Tibial nerve (tissue), 4 donors: ENCODE data around the gene ARPP21. TPM values are rescaled to one million over a fixed set of nuclear protein-coding genes. Genes with fewer than 3 reads are reported as not detected.

Source experiments
- DNase-seq, 2 donors: peaks; one replicate each; pipeline ENCODE4 v3.0.0-alpha.2; 2019; ENCODE audit warnings: low spot score in 2 of 2
- H3K27ac ChIP-seq, 4 donors: fragments of 200-600 bp; sonication (generic) in 3 of 4; one replicate each; pipeline ENCODE4 v1.5.1; 2017 to 2019; ENCODE audit warnings: mild to moderate bottlenecking in 1 of 4
- H3K27me3 ChIP-seq, 2 donors: fragments of 200-600 bp; sonication (generic) in 1 of 2; one replicate each; pipeline versions ENCODE4 v1.5.1 to v1.6.0; 2017 to 2019
- H3K36me3 ChIP-seq, 3 donors: fragments of 200-600 bp; sonication (generic); one replicate each; pipeline ENCODE4 v1.5.1; 2018 to 2019
- H3K4me1 ChIP-seq, 4 donors: fragments of 200-600 bp; sonication (generic) in 3 of 4; one replicate each; pipeline ENCODE4 v1.5.1; 2017 to 2019
- H3K4me3 ChIP-seq, 4 donors: fragments of 200-600 bp; sonication (generic) in 3 of 4; one replicate each; pipeline ENCODE4 v1.5.1; 2017 to 2019; ENCODE audit warnings: mild to moderate bottlenecking in 1 of 4, moderate library complexity in 1 of 4
- H3K9me3 ChIP-seq, 4 donors: fragments of 200-600 bp; sonication (generic) in 3 of 4; one replicate each; pipeline ENCODE4 v1.5.1; 2017 to 2019
- CTCF ChIP-seq, 5 experiments: fragments of 200-600 bp in 3 of 5; fragments of 450-650 bp in 2 of 5; sonication (generic) in 3 of 5; IDR thresholded peaks; one replicate each; pipeline ENCODE4 v1.5.1; 2016 to 2019; ENCODE audit warnings: antibody characterized with exemption in 5 of 5, mild to moderate bottlenecking in 3 of 5, moderate library complexity in 2 of 5
- EP300 ChIP-seq, 2 donors: sonication (generic); formaldehyde crosslinking; IDR thresholded peaks; one replicate each; pipeline ENCODE4 v1.6.1; 2017; ENCODE audit warnings: antibody characterized with exemption in 2 of 2, mild to moderate bottlenecking in 1 of 2
- POLR2A ChIP-seq, 2 donors: fragments of 450-650 bp; IDR thresholded peaks; one replicate each; pipeline ENCODE4 v1.6.1; 2017; ENCODE audit warnings: antibody characterized with exemption in 2 of 2, mild to moderate bottlenecking in 2 of 2, moderate library complexity in 2 of 2
- WGBS, 2 donors: methylation state at CpG; one replicate each; pipeline ENCODE4 v1.1.5; 2018; 5-methylcytosine and 5-hydroxymethylcytosine counted together
- total RNA-seq, 4 donors: library from RNA; depleted of rRNA; stranded (reverse); fragments of >200 nt; gene quantifications; one replicate each; pipeline ENCODE4 v1.1.0, GENCODE V29; 2016

Gene ARPP21
- total RNA-seq, 4 donors from 2014 or later, result not detected

GRCh38 chr3:35653347-35653746, 14.0 kb downstream of the ARPP21 start:
- WGBS, 2 donors, result 91 to 94% methylated on average over 7 of the region's 7 CpGs
- H3K27ac ChIP-seq, result no peak overlapping the region
- H3K36me3 ChIP-seq, result no peaks in the 10 kb centered on the region
- no peak for TF ChIP-seq POLR2A (IDR thresholded peaks at IDR 0.05)
- no peak for TF ChIP-seq CTCF (IDR thresholded peaks at IDR 0.05)
- no peak for TF ChIP-seq EP300 (IDR thresholded peaks at IDR 0.05)
- H3K27me3 ChIP-seq, result no peaks in the 10 kb centered on the region
- H3K4me1 ChIP-seq, result no peaks in the 10 kb centered on the region
- no peak overlapping the region for H3K4me3 ChIP-seq
- no peak for DNase-seq
- no peaks in the 10 kb centered on the region for H3K9me3 ChIP-seq

GRCh38 chr3:35654476-35654875, 15.2 kb downstream of the ARPP21 start:
- H3K27me3 ChIP-seq, result no peaks in the 10 kb centered on the region
- H3K9me3 ChIP-seq, result no peaks in the 10 kb centered on the region
- H3K27ac ChIP-seq, result no peak overlapping the region
- TF ChIP-seq CTCF (IDR thresholded peaks at IDR 0.05) (no peak), EP300 (IDR thresholded peaks at IDR 0.05) (no peak)
- 64 to 67% methylated on average over 5 of the region's 5 CpGs for WGBS, 2 donors
- DNase-seq, result no peak
- no peak overlapping the region for H3K4me3 ChIP-seq
- no peaks in the 10 kb centered on the region for H3K36me3 ChIP-seq
- no peaks in the 10 kb centered on the region for H3K4me1 ChIP-seq

- H3K36me3 ChIP-seq, result no peaks in the 10 kb centered on the region
- no peaks in the 10 kb centered on the region for H3K27me3 ChIP-seq
- H3K4me3 ChIP-seq, result no peak overlapping the region
- H3K27ac ChIP-seq, result no peak overlapping the region
- TF ChIP-seq CTCF (IDR thresholded peaks at IDR 0.05) (no peak), EP300 (IDR thresholded peaks at IDR 0.05) (no peak), POLR2A (IDR thresholded peaks at IDR 0.05) (no peak)
- H3K9me3 ChIP-seq, result no peaks in the 10 kb centered on the region
- H3K4me1 ChIP-seq, result no peaks in the 10 kb centered on the region
- WGBS, 2 donors, result 83 to 85% methylated on average over 1 of the region's 1 CpG
- no peak for DNase-seq
These were observed 19.4 kb downstream of the ARPP21 start for GRCh38 chr3:35658686-35659085.

- TF ChIP-seq CTCF (IDR thresholded peaks at IDR 0.05), result no peak
- TF ChIP-seq EP300 (IDR thresholded peaks at IDR 0.05), result no peak
- no peak for TF ChIP-seq POLR2A (IDR thresholded peaks at IDR 0.05)
- Histone ChIP-seq H3K27me3 (no peaks in the 10 kb centered on the region), H3K4me3 (no peak overlapping the region)
These were observed 20.4 kb downstream of the ARPP21 start for GRCh38 chr3:35659768-35660167.

GRCh38 chr3:35663471-35663870, 24.1 kb downstream of the ARPP21 start:
- WGBS, 2 donors, result 83 to 85% methylated on average over 10 of the region's 10 CpGs
- Histone ChIP-seq H3K27ac (no peak overlapping the region), H3K27me3 (no peaks in the 10 kb centered on the region), H3K9me3 (no peaks in the 10 kb centered on the region), H3K4me1 (peaks cover 0 to 11% (median 0%) of the 10 kb centered on the region in 4 donors), H3K36me3 (no peaks in the 10 kb centered on the region), H3K4me3 (no peak overlapping the region)
- no peak for TF ChIP-seq CTCF (IDR thresholded peaks at IDR 0.05)
- TF ChIP-seq EP300 (IDR thresholded peaks at IDR 0.05), result no peak
- TF ChIP-seq POLR2A (IDR thresholded peaks at IDR 0.05), result no peak
- DNase-seq, result no peak

More at GRCh38 chr3:35659768-35660167, 20.4 kb downstream of the ARPP21 start:
- Histone ChIP-seq H3K36me3 (no peaks in the 10 kb centered on the region), H3K4me1 (peaks cover 0 to 6% (median 0%) of the 10 kb centered on the region in 4 donors), H3K27ac (no peak overlapping the region), H3K9me3 (no peaks in the 10 kb centered on the region)
- no peak for DNase-seq
